HG02884 (cell line): ENCODE results near the gene ENAH.
"Not testable (repeated sequence)": the region's sequence is repeated elsewhere in the genome, so short reads cannot be mapped to it uniquely, and the experiment has no call there.

Experiments
- ATAC-seq: cut with Tn5 transposase; IDR thresholded peaks from one replicate; pipeline ENCODE4 v1.9.1; 2021; ENCODE audit warnings: mild to moderate bottlenecking, moderate library complexity; ENCODE audit not compliant: unreplicated experiment

ENAH gene

DNA sequence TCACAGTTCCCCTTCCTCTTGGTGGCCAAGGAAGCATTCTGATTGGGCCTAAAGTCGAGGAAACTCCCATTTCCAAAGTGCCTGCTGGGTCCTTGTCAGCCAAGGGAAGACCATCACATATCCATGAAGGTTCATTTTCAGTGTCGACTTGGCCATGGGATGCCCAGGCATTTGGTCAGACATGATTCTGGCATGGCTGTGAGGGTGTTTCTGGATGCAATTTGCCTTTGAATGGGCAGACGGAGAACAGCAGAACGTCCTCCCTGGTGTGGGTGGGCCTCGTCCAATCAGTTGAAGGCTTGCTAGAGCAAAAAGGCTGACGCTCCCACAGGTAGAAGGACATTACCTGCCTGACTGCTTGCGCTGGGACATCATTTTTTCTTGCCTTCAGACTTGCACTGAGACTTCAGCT, 176.8 kb downstream of the ENAH start:
- ATAC-seq, result no peak

DNA sequence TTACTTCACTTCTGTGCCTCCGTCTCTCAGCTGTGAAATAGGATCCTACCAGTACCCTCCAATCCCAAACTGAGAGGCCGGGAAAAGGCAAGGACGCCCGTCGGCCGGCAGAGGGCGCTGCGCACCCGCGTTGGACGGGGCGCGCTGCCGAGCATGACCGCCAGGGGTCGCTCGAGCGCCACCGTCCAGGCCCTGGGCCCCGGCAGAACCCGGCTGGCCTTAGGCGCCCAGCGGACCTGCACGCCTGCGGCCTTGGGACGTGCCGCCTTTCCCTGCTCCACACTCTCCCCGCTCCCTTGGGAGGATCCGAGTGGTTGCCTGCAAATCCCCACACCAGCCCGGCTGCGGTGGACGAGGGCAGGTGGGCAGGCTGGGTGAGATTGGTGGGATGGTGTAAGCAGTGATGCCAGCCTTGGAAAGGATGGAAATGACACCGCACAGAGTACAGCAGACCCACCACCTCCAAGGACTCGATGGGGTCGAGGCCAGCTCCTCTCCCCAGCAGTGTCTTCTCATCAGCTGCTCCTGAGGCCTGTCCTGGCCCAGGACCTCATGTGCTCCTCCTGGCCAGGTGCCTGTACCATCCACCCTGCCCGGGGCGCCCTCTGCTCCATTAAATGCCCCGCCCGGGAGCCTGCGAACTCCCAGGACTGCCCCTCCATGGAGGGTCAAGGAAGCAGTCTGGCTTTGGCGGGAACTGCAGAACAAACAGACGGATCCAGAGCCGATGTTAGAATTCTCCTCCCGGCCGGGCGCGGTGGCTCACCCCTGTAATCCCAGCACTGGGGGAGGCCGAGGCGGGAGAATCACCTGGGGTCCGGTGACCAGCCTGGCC, 177.7 kb downstream of the ENAH start:
- ATAC-seq, result peak; percentile 61

DNA sequence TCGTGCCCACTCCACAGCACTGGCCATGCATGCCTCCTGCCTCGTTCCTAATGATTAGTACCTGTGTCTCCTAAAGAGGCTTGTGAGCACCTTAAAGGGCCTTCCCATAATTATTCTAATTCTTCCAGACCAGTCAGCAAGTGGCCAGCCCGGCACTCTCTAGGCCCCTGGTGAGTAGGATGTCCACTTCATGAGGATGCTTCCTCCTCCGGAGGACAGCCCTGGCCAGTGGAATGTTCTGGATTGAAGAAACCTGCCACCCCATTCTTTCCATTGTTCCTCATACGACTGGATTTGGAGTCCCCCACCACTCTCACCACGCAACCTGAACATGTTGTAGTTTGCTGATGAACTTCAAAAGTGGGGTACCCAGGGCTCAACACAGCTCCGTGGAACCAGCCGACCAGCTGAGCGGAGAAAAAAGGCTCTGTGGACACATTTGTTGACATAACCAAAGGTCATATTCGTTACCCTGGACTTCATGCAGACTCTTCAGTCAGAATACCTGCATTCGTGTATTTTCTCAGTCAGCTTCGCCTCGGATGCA, 178.4 kb downstream of the ENAH start:
- peak; percentile 28 for ATAC-seq

DNA sequence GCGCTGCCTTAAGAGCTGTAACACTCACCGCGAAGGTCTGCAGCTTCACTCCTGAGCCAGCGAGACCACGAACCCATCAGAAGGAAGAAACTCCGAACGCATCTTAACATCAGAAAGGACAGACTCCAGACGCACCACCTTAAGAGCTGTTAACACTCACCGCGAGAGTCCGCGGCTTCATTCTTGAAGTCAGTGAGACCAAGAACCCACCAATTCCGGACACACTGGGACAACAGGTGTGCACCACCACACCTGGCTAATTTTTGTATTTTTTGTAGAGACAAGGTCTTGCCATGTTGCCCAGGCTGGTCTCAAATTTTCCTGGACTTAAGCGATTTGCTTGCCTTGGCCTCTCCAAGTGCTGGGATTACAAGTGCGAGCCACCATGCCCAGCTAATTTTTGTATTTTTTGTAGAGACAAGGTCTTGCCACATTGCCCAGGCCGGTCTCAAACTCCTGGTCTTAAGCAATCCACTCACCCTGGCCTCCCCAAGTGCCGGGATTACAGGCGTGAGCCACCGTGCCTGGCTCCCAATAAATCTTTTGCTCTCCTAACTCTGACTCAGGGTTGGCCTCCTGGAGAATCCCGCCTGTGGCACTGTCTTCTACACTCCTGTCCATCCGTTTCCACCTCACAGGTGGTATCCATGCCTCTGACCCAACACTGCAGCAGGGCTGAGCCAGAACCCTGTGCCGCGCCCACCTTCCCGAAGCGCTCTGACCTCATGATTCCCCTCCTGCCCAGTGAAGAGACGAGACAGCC, 179.1 kb downstream of the ENAH start:
- not testable (repeated sequence) for ATAC-seq

DNA sequence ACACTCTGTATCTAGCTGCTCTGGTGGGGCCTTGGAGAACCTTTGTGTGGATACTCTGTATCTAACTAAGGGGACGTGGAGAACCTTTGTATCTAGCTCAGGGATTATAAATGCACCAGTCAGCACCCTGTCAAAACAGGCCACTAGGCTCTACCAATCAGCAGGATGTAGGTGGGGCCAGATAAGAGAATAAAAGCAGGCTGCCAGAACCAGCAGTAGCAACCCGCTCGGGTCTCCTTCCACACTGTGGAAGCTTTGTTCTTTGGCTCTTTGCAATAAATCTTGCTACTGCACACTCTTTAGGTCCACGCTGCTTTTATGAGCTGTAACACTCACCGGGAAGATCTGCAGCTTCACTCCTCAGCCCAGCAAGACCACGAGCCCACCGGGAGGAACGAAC, 179.7 kb downstream of the ENAH start:
- ATAC-seq, result not testable (repeated sequence)

DNA sequence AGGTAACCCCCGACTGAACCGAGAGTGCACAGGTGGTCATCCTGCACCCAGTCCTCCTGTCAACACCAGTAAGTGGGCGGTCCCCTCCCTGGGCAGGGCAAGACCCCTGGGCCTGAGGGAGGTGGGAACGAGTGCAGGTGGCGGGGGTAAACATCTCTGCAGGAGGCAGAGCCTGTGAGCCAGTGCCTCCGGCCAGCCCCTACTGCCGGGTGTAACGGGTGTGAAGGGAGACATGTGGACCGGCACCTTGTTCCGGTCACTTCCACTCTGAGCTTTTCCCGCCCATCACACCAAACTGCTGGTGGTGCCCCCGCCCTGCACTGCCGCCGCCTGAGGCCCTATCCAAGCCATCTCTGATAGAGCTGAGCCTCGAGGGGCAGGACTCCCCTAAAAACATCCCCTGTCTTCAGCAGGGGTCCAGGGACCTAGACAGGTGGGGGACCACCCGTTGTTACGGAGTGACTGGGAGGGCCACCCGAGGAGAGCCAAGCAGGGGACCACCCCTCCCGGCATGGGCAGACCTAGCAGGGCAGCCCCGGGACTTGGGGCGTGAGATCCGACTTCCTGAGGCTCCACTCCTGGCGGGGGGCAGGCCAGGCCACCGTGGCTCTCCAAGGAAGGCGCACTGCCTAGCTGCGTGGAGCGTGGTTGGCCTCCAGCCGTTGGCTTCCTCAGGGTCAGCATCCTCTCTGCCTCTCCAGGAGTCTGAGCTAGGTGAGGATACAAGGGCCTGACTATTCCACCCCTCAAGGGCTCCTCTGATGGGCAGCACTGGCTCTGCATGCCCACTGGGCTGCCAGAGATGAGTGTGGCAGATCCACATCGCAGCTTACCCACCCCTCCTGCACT, 181.2 kb downstream of the ENAH start:
- no peak for ATAC-seq

DNA sequence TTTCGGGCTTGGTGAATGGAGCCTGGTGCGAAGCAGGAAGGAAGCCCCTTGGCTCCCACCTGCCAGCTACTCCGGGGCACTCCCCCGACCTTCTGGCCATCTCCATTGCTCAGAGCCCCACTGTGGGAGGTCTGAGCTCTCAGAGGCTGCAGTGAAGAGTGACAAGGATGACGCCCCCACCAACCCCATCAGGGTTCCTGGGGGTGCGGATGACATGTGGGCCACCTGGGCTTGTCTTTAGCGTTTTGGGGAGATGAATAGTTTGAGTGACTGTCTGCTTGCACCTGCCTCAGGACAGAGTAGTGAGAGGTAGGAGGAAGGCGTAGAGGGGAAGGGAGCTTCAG, 181.8 kb downstream of the ENAH start:
- ATAC-seq, result no peak

DNA sequence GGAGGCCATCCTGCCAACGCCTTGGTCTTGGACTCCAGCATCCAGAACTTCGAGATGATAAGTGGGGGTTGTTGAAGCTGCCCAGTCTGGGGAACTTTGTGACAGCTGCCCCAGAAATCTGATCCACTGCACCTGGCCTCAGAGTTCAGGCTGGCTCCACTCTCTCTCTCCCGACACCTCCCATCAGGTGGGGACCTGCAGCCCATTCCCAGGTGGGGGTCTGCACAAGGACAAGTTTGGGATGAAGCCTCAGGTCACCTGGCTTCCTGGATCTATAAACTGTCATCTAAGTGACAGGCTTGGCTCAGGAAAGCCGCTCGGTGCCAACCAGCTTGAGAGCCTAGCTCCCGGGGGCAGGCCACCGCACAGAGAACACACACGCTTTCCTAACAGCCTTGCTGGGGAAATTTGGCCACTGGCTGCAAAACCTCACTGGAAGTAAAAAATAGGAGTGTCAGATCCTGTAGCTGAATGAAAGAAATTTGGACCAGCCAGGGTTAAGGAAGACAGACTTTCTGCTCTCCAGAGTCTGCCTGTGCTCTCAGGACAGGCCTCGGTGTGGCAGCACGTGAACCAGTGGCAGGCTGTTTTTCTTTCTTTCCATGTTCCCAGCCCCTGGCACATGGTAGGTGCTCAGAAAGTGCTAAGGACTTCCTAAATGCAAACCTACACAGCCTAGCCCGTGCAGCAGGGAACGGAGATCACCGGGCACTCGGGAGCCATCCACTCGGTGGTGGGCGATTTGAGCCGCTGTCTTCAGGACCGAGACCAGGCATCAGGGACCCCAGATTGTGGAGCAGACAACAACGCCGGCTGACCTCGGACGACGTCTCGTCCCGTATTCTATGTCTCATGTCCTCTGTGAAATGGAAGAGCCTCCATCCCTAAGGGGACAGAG, 182.5 kb downstream of the ENAH start:
- no peak for ATAC-seq

DNA sequence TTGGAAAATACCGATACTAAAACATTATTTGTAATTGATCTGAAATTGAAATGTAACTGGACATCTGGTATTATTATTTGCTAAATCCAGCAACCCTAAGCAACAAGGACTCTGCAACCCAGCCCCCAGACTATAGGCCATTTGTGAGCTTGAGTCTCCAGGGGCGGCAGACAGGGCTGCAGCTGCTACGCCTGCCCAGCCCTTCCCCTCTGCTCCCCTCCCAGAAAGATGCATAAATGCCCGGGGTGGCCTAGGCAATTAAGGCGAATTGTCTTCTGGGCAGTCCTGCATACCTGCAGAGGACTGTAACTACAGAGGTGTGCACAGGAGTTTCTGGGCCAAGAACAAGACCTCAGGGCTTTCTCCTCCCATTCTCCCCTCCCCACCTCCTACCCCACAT, 183.9 kb downstream of the ENAH start:
- no peak for ATAC-seq

DNA sequence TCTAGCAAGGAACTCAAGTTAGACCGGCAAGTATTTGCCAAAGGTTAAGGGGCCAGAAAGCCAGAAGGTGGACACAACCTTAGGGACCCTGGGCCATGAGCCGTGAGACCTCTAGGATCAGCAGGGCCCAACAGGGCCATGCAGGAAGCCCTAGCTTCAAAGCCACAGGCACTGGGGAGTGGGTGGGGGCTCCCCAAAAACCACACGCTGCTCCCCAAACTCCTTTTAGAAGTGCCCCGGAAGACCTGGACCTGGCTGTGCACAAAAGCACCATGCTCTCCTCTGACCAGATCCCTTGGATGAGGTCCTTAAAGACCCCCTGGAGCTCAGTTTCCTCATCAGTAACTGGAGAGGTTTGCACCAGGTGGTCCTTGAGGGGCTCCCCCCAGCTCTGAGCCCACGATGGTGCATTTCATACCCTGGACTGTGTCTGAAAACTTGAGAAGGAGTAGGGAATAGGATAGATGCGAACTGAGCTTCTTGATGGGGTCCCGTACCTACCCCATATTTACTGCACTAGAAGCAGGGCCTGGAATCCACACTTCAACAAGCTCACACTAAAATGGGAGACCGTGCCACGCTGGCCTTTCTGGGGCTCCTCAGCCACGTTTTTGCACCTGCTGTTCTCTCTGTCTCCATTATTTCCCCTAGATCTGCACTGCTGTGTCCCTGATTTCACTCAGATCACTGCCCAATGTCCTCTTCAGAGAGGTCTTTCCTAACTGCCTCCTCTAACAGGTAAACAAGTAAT, 184.5 kb downstream of the ENAH start:
- ATAC-seq, result no peak

DNA sequence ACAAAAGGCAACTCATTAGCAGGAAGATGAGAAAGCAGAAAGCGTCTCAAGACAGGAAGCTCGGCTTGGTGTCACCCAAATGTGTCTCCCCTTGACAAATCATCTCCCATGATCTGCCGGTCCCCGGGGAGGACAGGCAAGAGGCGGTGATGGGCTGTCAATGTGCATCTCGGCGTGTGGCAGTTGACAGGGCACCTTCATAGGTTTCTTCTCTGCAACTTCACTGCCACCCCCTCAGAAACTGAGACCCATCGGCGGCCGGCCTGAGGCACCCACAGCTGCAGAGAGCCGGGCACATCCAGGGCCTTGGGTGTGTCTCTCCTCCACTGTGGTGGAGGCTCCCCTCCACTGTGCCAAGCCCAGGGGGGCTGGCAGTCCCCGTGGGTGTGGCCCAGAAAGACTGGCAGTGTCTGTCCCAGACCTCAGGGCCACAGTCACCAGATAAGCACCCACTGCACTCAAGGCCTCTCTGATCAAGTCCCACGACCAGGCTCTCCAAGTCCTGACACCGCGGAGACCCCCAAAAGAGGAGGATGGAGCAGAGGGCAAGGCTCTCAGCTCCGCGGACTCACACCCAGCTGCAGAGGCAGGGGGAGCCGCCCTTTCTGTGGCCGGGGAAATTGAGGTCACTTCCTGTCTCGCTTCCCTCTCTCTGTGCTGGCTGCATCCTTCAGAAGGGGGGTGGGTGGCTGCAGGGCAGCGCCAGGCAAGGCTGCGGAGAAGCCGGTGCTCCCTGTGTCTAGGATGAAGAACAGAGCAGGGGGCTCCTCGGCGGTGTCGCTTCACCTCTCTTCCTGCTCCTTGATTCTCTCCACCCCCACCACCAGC, 185.5 kb downstream of the ENAH start:
- peak; percentile 94 for ATAC-seq

GRCh38 chr1:225466848-225467192, 186.1 kb downstream of the ENAH start:
- no peak for ATAC-seq

GRCh38 chr1:225465793-225466517, 187.0 kb downstream of the ENAH start:
- ATAC-seq, result no peak

DNA sequence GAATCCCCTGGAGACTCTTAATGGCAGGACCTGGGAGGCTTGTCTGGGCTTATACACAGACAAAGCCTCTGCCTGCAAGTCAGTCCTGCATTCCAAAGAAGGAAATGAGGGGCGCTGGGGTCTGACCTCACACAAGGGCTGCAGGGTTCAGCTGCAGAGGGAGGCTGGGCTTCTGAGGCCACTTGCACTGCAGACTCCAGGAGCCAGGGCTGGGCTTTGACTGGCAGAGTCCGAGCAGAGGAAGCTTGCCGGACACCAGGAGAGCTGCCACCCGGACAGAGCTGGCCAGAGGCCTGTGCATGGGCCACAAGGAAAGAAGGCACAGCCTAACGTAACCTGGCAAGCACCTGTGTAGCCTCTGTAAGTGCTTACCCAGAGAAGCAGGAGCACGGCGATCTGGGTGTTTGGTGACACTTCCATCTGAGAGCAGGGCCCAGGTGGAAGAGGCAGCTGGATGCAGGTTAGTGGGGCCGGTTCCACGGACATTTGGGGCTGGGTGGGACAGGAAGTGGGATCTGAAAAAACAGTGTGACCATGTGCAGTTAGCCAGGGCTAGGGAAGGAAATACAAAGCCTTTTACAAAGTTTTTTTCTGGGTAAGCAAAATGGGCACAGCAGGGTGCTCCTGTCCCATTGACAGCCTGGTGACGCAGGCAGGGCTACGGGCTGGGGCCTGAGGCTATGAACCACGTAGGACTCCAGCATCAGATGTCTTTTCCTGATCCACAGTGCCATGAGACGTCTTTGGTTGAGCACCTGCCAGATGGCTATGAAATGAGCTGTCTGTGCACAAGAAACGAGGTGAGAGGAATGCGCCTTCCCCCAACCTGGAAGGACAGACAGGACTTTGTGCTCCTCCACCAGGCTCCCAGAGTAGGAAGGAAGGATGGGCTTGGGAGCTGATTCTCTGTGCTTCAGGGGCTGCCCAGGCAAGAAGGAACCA, 187.8 kb downstream of the ENAH start:
- no peak for ATAC-seq

GRCh38 chr1:225462714-225463574, 190.0 kb downstream of the ENAH start:
- no peak for ATAC-seq

- no peak for ATAC-seq
Measured at GRCh38 chr1:225462429-225462713, 190.6 kb downstream of the ENAH start.
